Measurements from ENCODE around the gene UBAP1.
"Not testable (repeated sequence)": the region's sequence is repeated elsewhere in the genome, so short reads cannot be mapped to it uniquely, and the experiment has no call there.

UBAP1 gene

DNA sequence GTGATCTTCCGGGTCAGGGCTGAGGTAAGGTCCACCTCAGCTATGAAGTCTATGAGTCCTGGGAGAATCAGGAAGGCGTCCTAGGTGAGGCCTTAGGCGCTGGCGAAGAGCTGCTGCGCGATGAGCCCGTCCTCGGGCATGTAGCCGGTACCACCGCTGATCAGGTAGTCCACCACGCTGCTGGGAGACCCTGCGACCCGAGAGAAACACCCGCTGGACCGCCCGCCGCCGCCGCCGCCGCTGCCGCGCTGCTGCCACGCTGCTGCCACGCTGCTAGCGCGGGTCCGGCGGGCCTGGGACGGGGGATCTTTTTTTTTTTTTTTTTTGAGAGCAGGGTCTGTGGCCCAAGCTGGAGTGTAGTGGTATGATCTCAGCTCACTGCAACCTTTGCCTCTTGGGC, 44.3 kb upstream of the UBAP1 start:
- H3K9ac ChIP-seq (ENCODE audit: low read length) = no peak overlapping the region
- TF ChIP-seq EZH2phosphoT487 (IDR thresholded peaks at IDR 0.05; ENCODE audit: low read length) (no peak), EZH2 (optimal IDR thresholded peaks at IDR 0.05; ENCODE audit: low read depth, low read length) (no peak)
- TF ChIP-seq, protein P1, sequence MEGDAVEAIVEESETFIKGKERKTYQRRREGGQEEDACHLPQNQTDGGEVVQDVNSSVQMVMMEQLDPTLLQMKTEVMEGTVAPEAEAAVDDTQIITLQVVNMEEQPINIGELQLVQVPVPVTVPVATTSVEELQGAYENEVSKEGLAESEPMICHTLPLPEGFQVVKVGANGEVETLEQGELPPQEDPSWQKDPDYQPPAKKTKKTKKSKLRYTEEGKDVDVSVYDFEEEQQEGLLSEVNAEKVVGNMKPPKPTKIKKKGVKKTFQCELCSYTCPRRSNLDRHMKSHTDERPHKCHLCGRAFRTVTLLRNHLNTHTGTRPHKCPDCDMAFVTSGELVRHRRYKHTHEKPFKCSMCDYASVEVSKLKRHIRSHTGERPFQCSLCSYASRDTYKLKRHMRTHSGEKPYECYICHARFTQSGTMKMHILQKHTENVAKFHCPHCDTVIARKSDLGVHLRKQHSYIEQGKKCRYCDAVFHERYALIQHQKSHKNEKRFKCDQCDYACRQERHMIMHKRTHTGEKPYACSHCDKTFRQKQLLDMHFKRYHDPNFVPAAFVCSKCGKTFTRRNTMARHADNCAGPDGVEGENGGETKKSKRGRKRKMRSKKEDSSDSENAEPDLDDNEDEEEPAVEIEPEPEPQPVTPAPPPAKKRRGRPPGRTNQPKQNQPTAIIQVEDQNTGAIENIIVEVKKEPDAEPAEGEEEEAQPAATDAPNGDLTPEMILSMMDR (IDR thresholded peaks at IDR 0.05; ENCODE audit: low read length) = no peak

DNA sequence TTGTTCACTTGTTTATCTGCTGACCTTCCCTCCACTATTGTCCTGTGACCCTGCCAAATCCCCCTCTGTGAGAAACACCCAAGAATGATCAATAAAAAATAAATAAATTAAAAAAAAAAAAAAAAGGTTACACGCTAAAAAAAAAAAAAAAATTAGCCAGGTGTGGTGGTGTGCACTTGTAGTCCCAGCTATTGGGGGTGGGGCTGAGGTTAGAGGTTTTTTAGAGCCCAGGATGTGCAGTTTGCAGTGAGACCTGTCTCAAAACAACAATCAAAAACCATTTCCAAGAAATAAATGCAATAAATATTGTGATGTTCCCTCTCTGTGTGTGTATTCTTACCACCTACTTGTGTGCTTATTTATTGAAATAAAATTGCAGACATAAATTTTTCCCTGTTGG, 40.2 kb upstream of the UBAP1 start:
- H3K9me3 ChIP-seq (replicated peaks; ENCODE audit: insufficient read depth, low read length); H4K20me1 ChIP-seq (ENCODE audit: insufficient read depth, low read length); DNase-seq; H3F3A ChIP-seq (ENCODE audit: insufficient read depth, low read length); H3K27ac ChIP-seq (ENCODE audit: low read length); H3K4me3 ChIP-seq (ENCODE audit: low read length); H3K4me2 ChIP-seq (ENCODE audit: low read depth, low read length); H3K79me2 ChIP-seq (ENCODE audit: low read length); H3K27me3 ChIP-seq (replicated peaks; ENCODE audit: insufficient read depth, low read length); H2AFZ ChIP-seq (ENCODE audit: low read length); H3K4me1 ChIP-seq (ENCODE audit: low read length); H3K9me2 ChIP-seq (replicated peaks; ENCODE audit: insufficient read depth, low read length); H3K36me3 ChIP-seq (replicated peaks; ENCODE audit: insufficient read depth, low read length); H3K9ac ChIP-seq (ENCODE audit: low read length): not testable (repeated sequence)

More for the DNA sequence above, 44.3 kb upstream of the UBAP1 start:
- no peaks in the 10 kb centered on the region for H4K20me1 ChIP-seq (ENCODE audit: insufficient read depth, low read length)
- H2AFZ ChIP-seq (ENCODE audit: low read length) = no peak overlapping the region
- no peak overlapping the region for H3K4me3 ChIP-seq (ENCODE audit: low read length)
- no peak for DNase-seq
- H3K9me3 ChIP-seq (replicated peaks; ENCODE audit: insufficient read depth, low read length) = no peaks in the 10 kb centered on the region
- H3K79me2 ChIP-seq (ENCODE audit: low read length) = no peaks in the 10 kb centered on the region
- H3K4me1 ChIP-seq (ENCODE audit: low read length) = no peaks in the 10 kb centered on the region
- no peak overlapping the region for H3K27ac ChIP-seq (ENCODE audit: low read length)
- H3K9me2 ChIP-seq (replicated peaks; ENCODE audit: insufficient read depth, low read length) = no peaks in the 10 kb centered on the region
- no peaks in the 10 kb centered on the region for H3K27me3 ChIP-seq (replicated peaks; ENCODE audit: insufficient read depth, low read length)
- no peaks in the 10 kb centered on the region for H3K36me3 ChIP-seq (replicated peaks; ENCODE audit: insufficient read depth, low read length)
- no peaks in the 10 kb centered on the region for H3F3A ChIP-seq (ENCODE audit: insufficient read depth, low read length)
- H3K4me2 ChIP-seq (ENCODE audit: low read depth, low read length) = no peak overlapping the region

DNA sequence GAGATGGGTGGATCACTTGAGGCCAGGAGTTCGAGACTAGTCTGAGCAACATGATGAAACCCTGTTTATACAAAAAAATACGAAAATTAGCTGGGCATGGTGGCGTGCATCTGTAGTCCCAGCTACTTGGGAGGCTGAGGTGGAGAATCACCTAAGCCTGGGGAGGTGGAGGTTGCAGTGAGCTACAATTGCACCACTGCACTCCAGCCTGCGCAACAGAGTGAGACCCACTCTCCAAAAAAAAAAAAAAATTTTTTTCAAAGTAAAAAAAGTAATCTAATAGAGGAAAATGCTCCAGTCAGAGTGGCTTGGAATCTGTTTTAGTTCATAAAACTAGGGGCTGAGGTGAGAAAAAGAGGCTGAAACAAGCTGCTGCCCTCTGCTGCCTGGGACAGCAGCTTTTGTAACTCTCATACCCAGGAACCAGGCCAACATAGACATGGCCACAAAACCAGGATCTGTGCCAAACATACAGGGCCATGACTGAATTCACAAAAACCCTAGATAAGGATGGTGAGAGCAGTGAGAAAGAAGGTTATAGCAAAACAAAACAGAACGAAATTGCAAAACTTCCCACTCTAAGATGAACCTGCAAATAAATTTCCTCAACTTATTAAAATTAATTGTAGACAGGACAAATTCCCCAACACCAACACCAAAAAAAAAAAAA, 39.2 kb upstream of the UBAP1 start:
- TF ChIP-seq, protein P1 (IDR thresholded peaks at IDR 0.05; ENCODE audit: low read length) = no peak
- TF ChIP-seq EZH2phosphoT487 (IDR thresholded peaks at IDR 0.05; ENCODE audit: low read length) (no peak), EZH2 (optimal IDR thresholded peaks at IDR 0.05; ENCODE audit: low read depth, low read length) (no peak)
- Histone ChIP-seq H3K9me2 (replicated peaks; ENCODE audit: insufficient read depth, low read length) (no peaks in the 10 kb centered on the region), H3K4me1 (ENCODE audit: low read length) (no peaks in the 10 kb centered on the region), H3K27me3 (replicated peaks; ENCODE audit: insufficient read depth, low read length) (no peaks in the 10 kb centered on the region), H3K27ac (ENCODE audit: low read length) (no peak overlapping the region), H4K20me1 (ENCODE audit: insufficient read depth, low read length) (no peaks in the 10 kb centered on the region), H3K9me3 (replicated peaks; ENCODE audit: insufficient read depth, low read length) (no peaks in the 10 kb centered on the region), H3K79me2 (ENCODE audit: low read length) (no peaks in the 10 kb centered on the region), H3K36me3 (replicated peaks; ENCODE audit: insufficient read depth, low read length) (no peaks in the 10 kb centered on the region), H3F3A (ENCODE audit: insufficient read depth, low read length) (no peaks in the 10 kb centered on the region), H2AFZ (ENCODE audit: low read length) (no peak overlapping the region), H3K9ac (ENCODE audit: low read length) (no peak overlapping the region), H3K4me3 (ENCODE audit: low read length) (no peak overlapping the region), H3K4me2 (ENCODE audit: low read depth, low read length) (no peak overlapping the region)
- DNase-seq = no peak

DNA sequence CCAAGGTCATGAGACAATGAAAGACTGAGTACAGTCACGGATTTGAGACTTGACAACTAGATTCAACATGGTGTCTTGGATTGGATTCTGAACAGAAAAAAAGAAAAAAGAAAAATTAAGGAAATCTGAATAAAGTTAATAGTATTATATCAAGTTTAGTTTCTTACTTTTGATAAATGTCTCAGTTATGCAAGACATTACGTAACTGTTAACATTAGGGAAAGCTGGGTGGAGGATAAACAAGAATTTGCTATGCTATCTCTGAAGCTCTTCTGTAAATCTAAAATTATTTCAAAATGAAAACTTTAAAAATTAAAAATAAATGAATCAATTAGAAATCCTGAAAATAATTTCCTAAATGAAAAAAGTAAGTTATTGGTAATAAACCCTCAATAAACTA, 38.0 kb upstream of the UBAP1 start:
- Histone ChIP-seq H3K9me2 (replicated peaks; ENCODE audit: insufficient read depth, low read length) (no peaks in the 10 kb centered on the region), H3K4me3 (ENCODE audit: low read length) (no peak overlapping the region), H3K4me2 (ENCODE audit: low read depth, low read length) (no peak overlapping the region), H3F3A (ENCODE audit: insufficient read depth, low read length) (no peaks in the 10 kb centered on the region), H3K4me1 (ENCODE audit: low read length) (no peaks in the 10 kb centered on the region), H3K36me3 (replicated peaks; ENCODE audit: insufficient read depth, low read length) (no peaks in the 10 kb centered on the region), H3K9me3 (replicated peaks; ENCODE audit: insufficient read depth, low read length) (no peaks in the 10 kb centered on the region), H4K20me1 (ENCODE audit: insufficient read depth, low read length) (no peaks in the 10 kb centered on the region), H3K27ac (ENCODE audit: low read length) (no peak overlapping the region), H3K9ac (ENCODE audit: low read length) (no peak overlapping the region), H3K79me2 (ENCODE audit: low read length) (no peaks in the 10 kb centered on the region), H2AFZ (ENCODE audit: low read length) (no peak overlapping the region), H3K27me3 (replicated peaks; ENCODE audit: insufficient read depth, low read length) (no peaks in the 10 kb centered on the region)
- TF ChIP-seq, protein P1 (IDR thresholded peaks at IDR 0.05; ENCODE audit: low read length) = no peak
- TF ChIP-seq EZH2 (optimal IDR thresholded peaks at IDR 0.05; ENCODE audit: low read depth, low read length) (no peak), EZH2phosphoT487 (IDR thresholded peaks at IDR 0.05; ENCODE audit: low read length) (no peak)
- no peak for DNase-seq
